H1 (cell line): ENCODE data around the gene UVRAG. TPM values are rescaled to one million over a fixed set of nuclear protein-coding genes. Genes with fewer than 3 reads are reported as not detected.

ENCODE experiments used
- CTCF ChIA-PET: fragments of 300-600 bp; sonication (Branson Sonifier 250); formaldehyde crosslinking; loops from one replicate; lab custom pipeline; 2021; ENCODE audit not compliant: partially characterized antibody; lab: Charles Lee
- POLR2A ChIA-PET: fragments of 300-600 bp; sonication (Branson Sonifier 250); formaldehyde crosslinking; loops from one replicate; lab custom pipeline; 2021; ENCODE audit warnings: inconsistent platforms; ENCODE audit not compliant: partially characterized antibody; lab: Charles Lee
- DNase-seq, 2 experiments: peaks; one replicate each; pipeline versions ENCODE4 v3.0.0 to v3.0.0-alpha.2; 2010 to 2022; ENCODE audit warnings: low spot score in 2 of 2, low read depth in 1 of 2, mixed read lengths in 1 of 2
- FAIRE-seq: peaks from 2 replicates; lab custom pipeline; 2011; peaks lifted over from hg19 to GRCh38; lab: Jason Lieb, UNC
- H2AFZ ChIP-seq: 2 replicates; pipeline ENCODE4 v1.8.1; 2012; ENCODE audit warnings: low read length, inconsistent platforms
- H2AK5ac ChIP-seq: 2 replicates; pipeline ENCODE4 v1.6.1; 2013; ENCODE audit warnings: low read depth, low read length
- H2BK120ac ChIP-seq: replicated peaks from 2 replicates; pipeline ENCODE3; 2013; ENCODE audit warnings: low read depth, low read length, inconsistent platforms
- H2BK12ac ChIP-seq: 2 replicates; pipeline ENCODE4 v1.6.1; 2013; ENCODE audit warnings: low read depth, low read length
- H2BK15ac ChIP-seq: 2 replicates; pipeline ENCODE4 v1.6.1; 2013; ENCODE audit warnings: low read length
- H2BK20ac ChIP-seq: 2 replicates; pipeline ENCODE4 v1.6.1; 2013; ENCODE audit warnings: low read length
- H2BK5ac ChIP-seq: 2 replicates; pipeline ENCODE4 v1.6.1; 2013; ENCODE audit warnings: low read depth, low read length
- H3K14ac ChIP-seq: 2 replicates; pipeline ENCODE4 v1.6.1; 2013; ENCODE audit warnings: inconsistent platforms; ENCODE audit not compliant: insufficient read length
- H3K18ac ChIP-seq: 2 replicates; pipeline ENCODE4 v1.6.1; 2013; ENCODE audit warnings: low read length; ENCODE audit errors: extremely low read depth
- H3K23ac ChIP-seq: 2 replicates; pipeline ENCODE4 v1.6.1; 2013; ENCODE audit warnings: inconsistent platforms; ENCODE audit not compliant: insufficient read length
- H3K23me2 ChIP-seq: 2 replicates; pipeline ENCODE4 v1.6.1; 2013; ENCODE audit warnings: low read depth, low read length
- H3K27ac ChIP-seq: 2 replicates; pipeline ENCODE4 v1.6.1; 2011; ENCODE audit warnings: low read depth, low read length, inconsistent platforms
- H3K27me3 ChIP-seq, 4 experiments: replicated peaks in 1 of 4; 1 replicate in 1 of 4; 2 replicates in 3 of 4; pipeline versions ENCODE4 v1.6.1 to v1.8.1; 2011 to 2013; ENCODE audit warnings: low read length in 3 of 4, mild to moderate bottlenecking in 3 of 4, inconsistent platforms in 2 of 4, mixed read lengths in 2 of 4, moderate library complexity in 1 of 4; ENCODE audit not compliant: control insufficient read depth in 3 of 4, insufficient read depth in 3 of 4; ENCODE audit errors: extremely low read depth in 1 of 4
- H3K36me3 ChIP-seq, 4 experiments: 2 replicates each; pipeline versions ENCODE4 v1.6.1 to v1.8.1; 2011 to 2013; ENCODE audit warnings: mild to moderate bottlenecking in 4 of 4, low read length in 3 of 4, moderate library complexity in 2 of 4, control low read depth in 1 of 4, inconsistent platforms in 1 of 4; ENCODE audit not compliant: insufficient read depth in 4 of 4, control insufficient read depth in 2 of 4
- H3K4ac ChIP-seq: replicated peaks from 2 replicates; pipeline ENCODE3; 2013; ENCODE audit warnings: low read length, low read depth, mixed read lengths, inconsistent platforms; ENCODE audit not compliant: insufficient read length
- H3K4me1 ChIP-seq, 4 experiments: replicated peaks in 1 of 4; 1 replicate in 1 of 4; 2 replicates in 3 of 4; pipeline versions ENCODE4 v1.6.1 to v1.8.1; 2011 to 2013; ENCODE audit warnings: low read length in 3 of 4, inconsistent platforms in 2 of 4, mixed read lengths in 1 of 4; ENCODE audit not compliant: insufficient read depth in 4 of 4, control insufficient read depth in 3 of 4
- H3K4me2 ChIP-seq, 2 experiments: 2 replicates each; pipeline versions ENCODE4 v1.6.1 to v1.8.1; 2011 to 2013; ENCODE audit warnings: low read depth in 2 of 2, low read length in 2 of 2, control low read depth in 1 of 2, inconsistent platforms in 1 of 2, mild to moderate bottlenecking in 1 of 2; ENCODE audit not compliant: insufficient read depth in 1 of 2
- H3K4me3 ChIP-seq, 4 experiments: fragments of 200-600, 300-600 bp in 1 of 4; sonication (generic), shearing (Covaris generic), sonication (Bioruptor Twin) in 1 of 4; 2 replicates each; pipeline versions ENCODE4 v1.5.1 to v1.8.1; 2011 to 2016; ENCODE audit warnings: low read length in 4 of 4, low read depth in 3 of 4, control low read depth in 2 of 4, inconsistent platforms in 2 of 4, mild to moderate bottlenecking in 2 of 4, mixed read lengths in 1 of 4, moderate library complexity in 1 of 4; ENCODE audit not compliant: insufficient read depth in 2 of 4; ENCODE audit errors: extremely low read depth in 1 of 4
- H3K56ac ChIP-seq: replicated peaks from 2 replicates; pipeline ENCODE3; 2013; ENCODE audit warnings: low read depth, mild to moderate bottlenecking, mixed read lengths, low read length, inconsistent platforms; ENCODE audit not compliant: insufficient read length
- H3K79me1 ChIP-seq: 2 replicates; pipeline ENCODE4 v1.6.1; 2013; ENCODE audit warnings: low read depth, low read length, control low read depth
- H3K79me2 ChIP-seq, 2 experiments: 2 replicates each; pipeline versions ENCODE4 v1.6.1 to v1.8.1; 2012 to 2013; ENCODE audit warnings: low read length in 2 of 2, mild to moderate bottlenecking in 2 of 2, inconsistent platforms in 1 of 2; ENCODE audit not compliant: insufficient read depth in 2 of 2, control insufficient read depth in 1 of 2
- H3K9ac ChIP-seq, 4 experiments: replicated peaks in 1 of 4; 1 replicate in 1 of 4; 2 replicates in 3 of 4; pipeline versions ENCODE4 v1.6.1 to v1.8.1; 2011 to 2013; ENCODE audit warnings: low read depth in 3 of 4, low read length in 3 of 4, control low read depth in 2 of 4, mild to moderate bottlenecking in 2 of 4, moderate library complexity in 2 of 4, inconsistent platforms in 1 of 4; ENCODE audit errors: extremely low read depth in 1 of 4
- H3K9me3 ChIP-seq, 2 experiments: 2 replicates each; pipeline versions ENCODE4 v1.6.1 to v1.8.1; 2012 to 2013; ENCODE audit warnings: mild to moderate bottlenecking in 2 of 2, moderate library complexity in 2 of 2, control low read depth in 1 of 2, inconsistent platforms in 1 of 2, low read depth in 1 of 2, low read length in 1 of 2, mixed read lengths in 1 of 2; ENCODE audit not compliant: insufficient read depth in 2 of 2
- H4K20me1 ChIP-seq, 2 experiments: replicated peaks in 1 of 2; 2 replicates each; pipeline versions ENCODE3 to v1.8.1; 2011 to 2013; ENCODE audit warnings: inconsistent platforms in 2 of 2, low read length in 2 of 2, mild to moderate bottlenecking in 1 of 2; ENCODE audit not compliant: insufficient read depth in 2 of 2, control insufficient read depth in 1 of 2
- H4K5ac ChIP-seq: 2 replicates; pipeline ENCODE4 v1.6.1; 2013; ENCODE audit warnings: low read length, low read depth, mixed read lengths, inconsistent platforms; ENCODE audit not compliant: insufficient read length
- H4K8ac ChIP-seq: 2 replicates; pipeline ENCODE4 v1.8.0; 2013; ENCODE audit warnings: mild to moderate bottlenecking, moderate library complexity, low read length, inconsistent platforms; ENCODE audit not compliant: insufficient read depth; ENCODE audit errors: extremely low read depth
- H4K91ac ChIP-seq: replicated peaks from 2 replicates; pipeline ENCODE3; 2013; ENCODE audit warnings: low read length, mixed read lengths, inconsistent platforms; ENCODE audit not compliant: insufficient read length
- CBX8 ChIP-seq: fragments of 300-800, 300-1000 bp; sonication (generic); IDR thresholded peaks from 2 replicates; pipeline ENCODE4 v1.7.1; 2016; ENCODE audit warnings: low read depth, low read length, borderline replicate concordance
- JUND ChIP-seq: IDR thresholded peaks from 2 replicates; pipeline ENCODE4 v1.6.1; 2011; ENCODE audit warnings: mild to moderate bottlenecking, improper control_type of control experiment, low read length
- NRF1 ChIP-seq: IDR thresholded peaks from 2 replicates; pipeline ENCODE4 v1.6.1; 2011; ENCODE audit warnings: mild to moderate bottlenecking, low read depth, low read length, improper control_type of control experiment
- RBBP5 ChIP-seq: IDR thresholded peaks from 2 replicates; pipeline ENCODE4 v1.7.1; 2012; ENCODE audit warnings: low read depth, mild to moderate bottlenecking, inconsistent platforms, low read length, moderate library complexity, borderline replicate concordance
- SIX5 ChIP-seq: IDR thresholded peaks from 2 replicates; pipeline ENCODE4 v1.6.1; 2011; ENCODE audit warnings: mild to moderate bottlenecking, low read depth, low read length
- SP2 ChIP-seq: IDR thresholded peaks from 2 replicates; pipeline ENCODE4 v1.6.1; 2012; ENCODE audit warnings: mild to moderate bottlenecking, low read length, inconsistent platforms
- SP4 ChIP-seq: IDR thresholded peaks from 2 replicates; pipeline ENCODE4 v1.6.1; 2012; ENCODE audit warnings: low read length, inconsistent platforms
- WGBS, 2 experiments: shearing (Covaris generic) in 1 of 2; methylation state at CpG; one replicate each; pipeline versions ENCODE4 v1.1.6 to v1.1.7; 2013 to 2015; ENCODE audit warnings: low lambda C conversion rate in 2 of 2, mixed read lengths in 2 of 2, inconsistent platforms in 1 of 2, low coverage in 1 of 2, missing lambda C conversion rate in 1 of 2; ENCODE audit not compliant: insufficient replicate concordance in 2 of 2, insufficient coverage in 1 of 2, insufficient read length in 1 of 2; ENCODE audit errors: extremely low coverage in 1 of 2, missing lambda C conversion rate in 1 of 2; 5-methylcytosine and 5-hydroxymethylcytosine counted together
- polyA plus RNA-seq, 7 experiments: library from polyadenylated mRNA; depleted of rRNA in 3 of 7; stranded (reverse) in 5 of 7; unstranded in 2 of 7; fragments of >200 nt in 5 of 7; fragments of 200-250 nt in 2 of 7; gene quantifications; 1 replicate in 5 of 7; 2 replicates in 1 of 7; 4 replicates in 1 of 7; pipeline versions ENCODE4 v1.2.1 to v1.2.3, GENCODE V29; 2011 to 2013; ENCODE audit warnings: missing spikeins in 2 of 7, mixed read lengths in 2 of 7
- total RNA-seq: library from RNA; stranded (reverse); fragmentation: NEBNext Ultra II Directional; extraction: Animal tissue kit (Norgen Biotek cat#: 25700); gene quantifications from 2 replicates; pipeline ENCODE4 v1.2.1, GENCODE V29; 2021
- TF ChIP-seq, protein P1 (sequence below), 3 experiments: IDR thresholded peaks; 1 replicate in 2 of 3; 2 replicates in 1 of 3; pipeline versions ENCODE4 v1.5.1 to v1.6.1; 2011; ENCODE audit warnings: low read length in 3 of 3, mild to moderate bottlenecking in 3 of 3, inconsistent platforms in 2 of 3, low read depth in 1 of 3, moderate library complexity in 1 of 3; ENCODE audit not compliant: insufficient read depth in 1 of 3; ENCODE audit errors: control extremely low read depth in 1 of 3
- TF ChIP-seq, protein P2 (sequence below): IDR thresholded peaks from 2 replicates; pipeline ENCODE4 v1.6.1; 2011; ENCODE audit warnings: low read length, improper control_type of control experiment

UVRAG gene
- total and polyA plus RNA-seq, 2 of the 8 experiments (the other 6 are each of a cell fraction or from before 2014, with no cell fraction given), result 5.5 to 14.7 TPM

DNA sequence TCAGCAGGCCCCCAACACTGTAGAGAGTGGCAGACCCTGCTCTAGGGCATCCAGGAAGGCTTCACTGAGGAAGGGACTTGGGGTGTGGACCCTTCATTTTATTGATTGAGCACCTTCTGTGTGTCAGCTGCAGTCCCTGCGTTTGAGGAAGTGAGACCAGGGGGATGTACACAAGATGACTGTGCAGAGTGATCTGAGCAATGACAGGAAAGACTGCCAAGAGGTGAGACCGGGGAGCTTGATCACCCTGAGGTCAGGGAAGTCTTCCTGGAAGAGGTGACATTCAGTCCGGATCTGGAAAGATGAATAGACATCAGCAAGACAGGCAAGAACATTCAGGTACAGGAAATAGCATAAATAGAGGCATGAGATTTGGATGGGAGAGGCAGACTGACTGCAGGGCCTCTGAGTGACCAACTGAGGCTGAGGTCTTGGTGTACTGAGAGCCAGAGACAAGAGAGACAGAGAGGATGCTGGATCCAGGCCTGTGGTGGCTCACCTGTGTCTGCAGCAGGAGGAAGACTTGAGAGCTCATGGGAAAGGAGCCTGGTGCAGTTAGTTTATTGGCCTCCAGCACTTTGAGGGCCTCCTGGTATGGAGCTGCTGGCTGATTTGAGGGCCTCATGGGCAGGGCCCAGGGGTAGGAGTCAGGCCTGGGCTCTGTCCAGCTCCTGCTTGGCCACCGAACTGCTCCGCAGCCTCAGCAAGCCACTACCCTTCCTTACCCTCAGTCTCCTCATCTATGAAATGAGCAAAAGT is 41.2 kb upstream of the UVRAG start:
- Histone ChIP-seq H4K91ac (no peak overlapping the region), H4K20me1 (no peaks in the 10 kb centered on the region), H3K9ac (no peak overlapping the region), H3K9me3 (no peaks in the 10 kb centered on the region), H3K18ac (no peak overlapping the region), H4K8ac (no peak overlapping the region), H3K27ac (no peak overlapping the region), H3K79me2 (no peaks in the 10 kb centered on the region), H3K4me2 (no peak overlapping the region), H2BK12ac (no peak overlapping the region), H3K4me1 (peaks cover 0 to 16% (median 13%) of the 10 kb centered on the region in 4 experiments; a peak in 6 of 7 replicates), H3K56ac (no peak overlapping the region), H3K36me3 (no peaks in the 10 kb centered on the region), H3K4ac (no peak overlapping the region), H2AFZ (no peak overlapping the region), H3K4me3 (no peak overlapping the region), H2AK5ac (no peak overlapping the region), H2BK5ac (no peak overlapping the region), H3K23me2 (peaks cover 5% of the 10 kb centered on the region; the same call in 1 of the 2 replicates), H2BK120ac (no peak overlapping the region), H3K14ac (no peak overlapping the region), H4K5ac (no peak overlapping the region), H3K27me3 (peaks cover 7 to 25% (median 19%) of the 10 kb centered on the region in 4 experiments), H2BK20ac (no peak overlapping the region), H2BK15ac (no peak overlapping the region), H3K23ac (no peak overlapping the region), H3K79me1 (no peaks in the 10 kb centered on the region)
- FAIRE-seq, result no peak
- ChIA-PET POLR2A (interaction anchor here (0.6 to 1.5 kb wide), 2 partner anchors 15 to 95 kb away, joined by 3 read pairs; no protein-coding TSS in a partner anchor), CTCF (interaction anchor here (1.0 to 2.5 kb wide), 6 partner anchors 15 to 537 kb away, joined by 3 to 9 read pairs (median 4); no protein-coding TSS in a partner anchor)
- WGBS, 2 experiments, result 88% methylated on average over 5 of the region's 5 CpGs; no CpG with 5 or more reads in 1 of the 2 experiments
- no peak for DNase-seq
- no peak for TF ChIP-seq JUND
- TF ChIP-seq RBBP5, result no peak
- TF ChIP-seq SP2, result no peak
- no peak for TF ChIP-seq SP4
- TF ChIP-seq, protein P1, sequence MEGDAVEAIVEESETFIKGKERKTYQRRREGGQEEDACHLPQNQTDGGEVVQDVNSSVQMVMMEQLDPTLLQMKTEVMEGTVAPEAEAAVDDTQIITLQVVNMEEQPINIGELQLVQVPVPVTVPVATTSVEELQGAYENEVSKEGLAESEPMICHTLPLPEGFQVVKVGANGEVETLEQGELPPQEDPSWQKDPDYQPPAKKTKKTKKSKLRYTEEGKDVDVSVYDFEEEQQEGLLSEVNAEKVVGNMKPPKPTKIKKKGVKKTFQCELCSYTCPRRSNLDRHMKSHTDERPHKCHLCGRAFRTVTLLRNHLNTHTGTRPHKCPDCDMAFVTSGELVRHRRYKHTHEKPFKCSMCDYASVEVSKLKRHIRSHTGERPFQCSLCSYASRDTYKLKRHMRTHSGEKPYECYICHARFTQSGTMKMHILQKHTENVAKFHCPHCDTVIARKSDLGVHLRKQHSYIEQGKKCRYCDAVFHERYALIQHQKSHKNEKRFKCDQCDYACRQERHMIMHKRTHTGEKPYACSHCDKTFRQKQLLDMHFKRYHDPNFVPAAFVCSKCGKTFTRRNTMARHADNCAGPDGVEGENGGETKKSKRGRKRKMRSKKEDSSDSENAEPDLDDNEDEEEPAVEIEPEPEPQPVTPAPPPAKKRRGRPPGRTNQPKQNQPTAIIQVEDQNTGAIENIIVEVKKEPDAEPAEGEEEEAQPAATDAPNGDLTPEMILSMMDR (IDR thresholded peaks at IDR 0.05; ENCODE audit: control extremely low read depth in 1 of 3, insufficient read depth in 1 of 3, low read depth in 1 of 3, low read length in 3 of 3), result no peak
- no peak for TF ChIP-seq NRF1
- TF ChIP-seq SIX5, result no peak
- TF ChIP-seq, protein P2, sequence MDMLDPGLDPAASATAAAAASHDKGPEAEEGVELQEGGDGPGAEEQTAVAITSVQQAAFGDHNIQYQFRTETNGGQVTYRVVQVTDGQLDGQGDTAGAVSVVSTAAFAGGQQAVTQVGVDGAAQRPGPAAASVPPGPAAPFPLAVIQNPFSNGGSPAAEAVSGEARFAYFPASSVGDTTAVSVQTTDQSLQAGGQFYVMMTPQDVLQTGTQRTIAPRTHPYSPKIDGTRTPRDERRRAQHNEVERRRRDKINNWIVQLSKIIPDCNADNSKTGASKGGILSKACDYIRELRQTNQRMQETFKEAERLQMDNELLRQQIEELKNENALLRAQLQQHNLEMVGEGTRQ, result no peak
- TF ChIP-seq CBX8, result no peak
